Measurements from ENCODE around the gene SZRD1. TPM values are rescaled to one million over a fixed set of nuclear protein-coding genes. Genes with fewer than 3 reads are reported as not detected.
A peak's percentile ranks its signal among the peaks of the same experiment; 100 is the strongest.

SZRD1 gene
- total and polyA plus RNA-seq, 9 of the 15 experiments (the other 6 are each of a cell fraction or from before 2014, with no cell fraction given): 3.9 to 149 (median 82.5) TPM

GRCh38 chr1:16410803-16411202 lies 43.8 kb downstream of the SZRD1 start (continued):
- no peak for TF ChIP-seq CLOCK (CRISPR knock-in tag; IDR thresholded peaks at IDR 0.05; ENCODE audit: borderline replicate concordance)
- TF ChIP-seq DIDO1 (tag; IDR thresholded peaks at IDR 0.05; ENCODE audit: low read depth): no peak
- TF ChIP-seq KDM4B (IDR thresholded peaks at IDR 0.05; ENCODE audit: borderline replicate concordance in 2 of 2, low read depth in 1 of 2): no peak
- TF ChIP-seq TRIM24 (IDR thresholded peaks at IDR 0.05): peak; percentile 35 to 56; a peak in 2 of 4 replicates
- no peak for TF ChIP-seq HOXB6 (CRISPR knock-in tag; IDR thresholded peaks at IDR 0.05; ENCODE audit: borderline replicate concordance)
- peak; percentile 81 for TF ChIP-seq ZNF316 (IDR thresholded peaks at IDR 0.05)
- no peak for TF ChIP-seq ZNF76 (CRISPR knock-in tag; IDR thresholded peaks at IDR 0.05; ENCODE audit: borderline replicate concordance)
- peak; percentile 57; the same call in 1 of the 2 replicates for TF ChIP-seq TRIM28 (IDR thresholded peaks at IDR 0.05)
- TF ChIP-seq ZNF175 (CRISPR knock-in tag; IDR thresholded peaks at IDR 0.05; ENCODE audit: low read depth): no peak

GRCh38 chr1:16413191-16413590 lies 46.1 kb downstream of the SZRD1 start:
- 30% methylated on average over 3 of the region's 3 CpGs for WGBS (ENCODE audit: insufficient coverage, low coverage, missing lambda C conversion rate)

More at GRCh38 chr1:16413191-16413590, 46.1 kb downstream of the SZRD1 start:
- in situ Hi-C loops (cut with MboI) (no loop called here), intact Hi-C loops (cut with micrococcal nuclease) (no loop called here)
- DNase-seq (ENCODE audit: extremely low read depth in 1 of 4, low spot score in 3 of 4) (no peak), FAIRE-seq (no peak), ATAC-seq (no peak)
- BruUV-seq (replicated peaks): no TSS peak
- POLR2A ChIA-PET: no interaction called here
- TF ChIP-seq FIP1L1 (IDR thresholded peaks at IDR 0.05; ENCODE audit: low read depth, low read length, poor library complexity, severe bottlenecking) (no peak), ZNF436 (CRISPR knock-in tag; IDR thresholded peaks at IDR 0.05) (no peak), CHD2 (IDR thresholded peaks at IDR 0.05; ENCODE audit: low read depth, low read length) (no peak), POU5F1 (IDR thresholded peaks at IDR 0.05; ENCODE audit: borderline replicate concordance, low read depth, low read length, partially characterized antibody) (no peak), POLR3A (IDR thresholded peaks at IDR 0.05; ENCODE audit: borderline replicate concordance, extremely low read depth, insufficient read depth, insufficient read length) (no peak), NR2F6 (CRISPR knock-in tag; IDR thresholded peaks at IDR 0.05) (no peak), HDGF (IDR thresholded peaks at IDR 0.05) (no peak)
- no peaks in the 10 kb centered on the region for H3K36me3 ChIP-seq (ENCODE audit: control insufficient read depth, insufficient read depth, low read length)
- H3K27me3 ChIP-seq (ENCODE audit: control insufficient read depth in 2 of 2, insufficient read depth in 2 of 2, low read length in 2 of 2): no peaks in the 10 kb centered on the region; a peak in 2 of 5 replicates
- no peaks in the 10 kb centered on the region for H4K20me1 ChIP-seq (replicated peaks; ENCODE audit: control insufficient read depth, insufficient read depth, low read length)
- H3K9me1 ChIP-seq (ENCODE audit: control insufficient read depth, insufficient read depth, low read length): no peaks in the 10 kb centered on the region
- H3K9me3 ChIP-seq (replicated peaks; ENCODE audit: control insufficient read depth, insufficient read depth, low read depth, low read length): no peaks in the 10 kb centered on the region
- CTCF ChIA-PET (ENCODE audit: low intra/inter-chr PET ratio): interaction anchor here (0.6 kb wide), 1 partner anchor 908 kb away, joined by 3 read pairs; no protein-coding TSS in a partner anchor
- no peak overlapping the region for H3K4me3 ChIP-seq
- no peak overlapping the region for H3K9ac ChIP-seq (ENCODE audit: insufficient read depth in 1 of 2, low read depth in 2 of 2, low read length in 2 of 2)
- no peak overlapping the region for H3K4me2 ChIP-seq (ENCODE audit: insufficient read depth, low read length)
- H3K27ac ChIP-seq (ENCODE audit: extremely low read depth, low read depth, low read length): no peak overlapping the region
- H3K79me2 ChIP-seq (ENCODE audit: control insufficient read depth, insufficient read depth, low read length): no peaks in the 10 kb centered on the region
- no peak overlapping the region for H2AFZ ChIP-seq (ENCODE audit: low read depth, low read length)
- H3K4me1 ChIP-seq (replicated peaks in 1 of 2; ENCODE audit: control insufficient read depth in 2 of 2, insufficient read depth in 2 of 2, low read length in 2 of 2): peaks cover 0 to 13% of the 10 kb centered on the region in 2 experiments; a peak in 2 of 5 replicates
